Measurements from ENCODE around the gene EML3.
"Not testable (repeated sequence)": the region's sequence is repeated elsewhere in the genome, so short reads cannot be mapped to it uniquely, and the experiment has no call there.

The EML3 gene

DNA sequence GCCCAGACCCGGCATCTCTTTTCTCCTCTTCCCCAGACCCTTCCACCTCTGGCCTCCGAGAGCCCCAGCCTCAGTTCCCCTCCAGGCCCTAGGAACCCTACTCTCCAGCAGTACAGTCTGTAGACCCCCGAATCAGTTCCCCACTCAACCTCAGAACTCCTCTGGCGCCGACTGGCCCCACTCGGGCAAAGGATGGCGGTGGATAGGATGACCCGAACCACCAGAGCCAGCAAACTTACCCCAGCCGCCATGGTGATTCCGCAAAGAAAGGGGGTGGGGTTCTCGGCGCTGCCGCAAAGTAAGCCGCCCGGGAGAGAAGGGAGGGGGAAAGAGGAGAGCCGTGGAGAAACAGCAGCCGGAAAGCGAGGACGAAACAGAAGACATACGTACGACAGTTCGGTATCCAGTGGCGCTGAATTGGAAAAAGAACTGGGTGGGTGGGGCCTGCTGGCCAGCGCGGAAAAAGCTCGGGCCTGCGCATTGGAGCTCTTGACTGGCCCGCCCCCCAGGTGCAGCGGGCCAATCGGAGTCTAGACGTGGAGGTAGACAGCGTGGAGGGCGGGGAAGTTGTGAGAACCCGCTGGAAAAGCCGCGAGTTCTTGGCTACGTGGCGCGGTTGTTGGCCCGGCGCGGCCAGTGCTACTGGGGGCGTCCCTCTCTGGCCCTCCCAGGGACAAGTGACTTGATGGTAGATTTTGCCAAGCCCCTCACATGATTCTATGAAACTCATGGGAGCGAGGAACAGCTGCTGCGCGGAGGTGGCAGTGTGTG, 38.8 kb downstream of the EML3 start, which contains the start of gene EEF1G:
Gene EEF1G (minus strand): TSS at position 300 of the 771 bp plus-strand sequence. CDS start 49 bp downstream, at position 251.
- TF ChIP-seq, protein P1, sequence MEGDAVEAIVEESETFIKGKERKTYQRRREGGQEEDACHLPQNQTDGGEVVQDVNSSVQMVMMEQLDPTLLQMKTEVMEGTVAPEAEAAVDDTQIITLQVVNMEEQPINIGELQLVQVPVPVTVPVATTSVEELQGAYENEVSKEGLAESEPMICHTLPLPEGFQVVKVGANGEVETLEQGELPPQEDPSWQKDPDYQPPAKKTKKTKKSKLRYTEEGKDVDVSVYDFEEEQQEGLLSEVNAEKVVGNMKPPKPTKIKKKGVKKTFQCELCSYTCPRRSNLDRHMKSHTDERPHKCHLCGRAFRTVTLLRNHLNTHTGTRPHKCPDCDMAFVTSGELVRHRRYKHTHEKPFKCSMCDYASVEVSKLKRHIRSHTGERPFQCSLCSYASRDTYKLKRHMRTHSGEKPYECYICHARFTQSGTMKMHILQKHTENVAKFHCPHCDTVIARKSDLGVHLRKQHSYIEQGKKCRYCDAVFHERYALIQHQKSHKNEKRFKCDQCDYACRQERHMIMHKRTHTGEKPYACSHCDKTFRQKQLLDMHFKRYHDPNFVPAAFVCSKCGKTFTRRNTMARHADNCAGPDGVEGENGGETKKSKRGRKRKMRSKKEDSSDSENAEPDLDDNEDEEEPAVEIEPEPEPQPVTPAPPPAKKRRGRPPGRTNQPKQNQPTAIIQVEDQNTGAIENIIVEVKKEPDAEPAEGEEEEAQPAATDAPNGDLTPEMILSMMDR (IDR thresholded peaks at IDR 0.05; ENCODE audit: low read depth, low read length) = no peak
- Histone ChIP-seq H3K9me3 (ENCODE audit: severe bottlenecking) (no peaks in the 10 kb centered on the region), H3K27me3 (ENCODE audit: insufficient read depth, low read depth, severe bottlenecking) (no peaks in the 10 kb centered on the region), H3K27ac (peak within 1 kb of the TSS; percentile 91), H3K36me3 (peaks cover 75% of the 10 kb centered on the region), H3K4me3 (ENCODE audit: low read depth, low read length) (peak within 1 kb of the TSS; percentile 100)
- peak; percentile 99 for DNase-seq

DNA sequence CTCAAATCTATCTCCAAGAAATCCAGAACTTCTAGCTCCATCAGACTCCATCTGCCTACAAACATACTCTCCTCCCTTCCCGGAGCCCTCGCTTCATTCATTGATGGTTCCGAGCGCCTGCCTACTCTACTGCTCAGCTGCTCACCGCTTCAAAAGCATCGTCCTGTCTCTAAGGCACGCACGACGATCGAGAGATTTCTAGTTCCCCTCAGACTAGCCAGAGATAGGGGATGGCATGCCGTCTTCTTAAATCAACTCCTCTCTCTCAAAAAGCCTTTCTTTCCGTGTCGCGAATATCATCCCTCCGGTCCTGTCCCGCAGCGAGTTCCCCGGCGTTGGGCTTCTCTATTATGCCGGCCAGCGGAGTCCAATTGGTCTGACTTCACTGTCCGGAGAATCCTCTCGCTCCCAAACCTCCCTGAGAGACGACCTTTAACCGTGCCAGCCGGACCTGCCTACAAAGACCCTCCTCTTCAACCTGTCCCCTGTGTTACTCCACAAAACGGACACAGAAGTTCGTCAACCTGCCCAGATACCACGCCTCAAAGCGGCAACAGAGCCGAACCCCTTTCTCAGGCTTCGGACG, 39.5 kb downstream of the EML3 start:
- DNase-seq = no peak
- H3K9me3 ChIP-seq (ENCODE audit: severe bottlenecking) = no peaks in the 10 kb centered on the region
- TF ChIP-seq, protein P1 (IDR thresholded peaks at IDR 0.05; ENCODE audit: low read depth, low read length) = no peak
- H3K4me3 ChIP-seq (ENCODE audit: low read depth, low read length) = peak overlapping the region; percentile 100
- H3K36me3 ChIP-seq = peaks cover 74% of the 10 kb centered on the region
- no peaks in the 10 kb centered on the region for H3K27me3 ChIP-seq (ENCODE audit: insufficient read depth, low read depth, severe bottlenecking)
- H3K27ac ChIP-seq = peak overlapping the region; percentile 82

DNA sequence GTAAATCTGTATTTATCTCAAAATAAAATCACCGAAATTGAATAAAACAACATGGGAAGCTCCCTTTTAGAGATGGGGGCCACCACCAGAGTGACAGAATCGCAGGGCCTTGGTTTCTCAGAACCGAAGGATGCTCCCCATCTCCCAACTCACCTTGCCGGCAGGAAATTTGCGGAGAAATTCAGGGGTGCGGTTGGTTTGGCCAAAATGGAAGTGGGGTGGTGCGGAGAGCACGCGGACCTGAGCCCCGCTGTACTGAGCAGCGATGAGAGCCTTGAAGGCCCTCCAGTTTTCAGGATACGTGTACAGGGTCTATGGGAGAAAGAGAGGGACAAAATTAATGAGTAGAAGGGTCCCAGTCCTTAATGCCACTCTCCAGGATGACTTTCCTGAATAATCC, 40.1 kb downstream of the EML3 start:
- Histone ChIP-seq H3K36me3 (peaks cover 78% of the 10 kb centered on the region), H3K4me3 (ENCODE audit: low read depth, low read length) (peak overlapping the region; percentile 100), H3K27ac (peak overlapping the region; percentile 82; the same call in 1 of the 2 replicates), H3K9me3 (ENCODE audit: severe bottlenecking) (no peaks in the 10 kb centered on the region), H3K27me3 (ENCODE audit: insufficient read depth, low read depth, severe bottlenecking) (no peaks in the 10 kb centered on the region)
- TF ChIP-seq, protein P1 (IDR thresholded peaks at IDR 0.05; ENCODE audit: low read depth, low read length) = no peak
- no peak for DNase-seq

DNA sequence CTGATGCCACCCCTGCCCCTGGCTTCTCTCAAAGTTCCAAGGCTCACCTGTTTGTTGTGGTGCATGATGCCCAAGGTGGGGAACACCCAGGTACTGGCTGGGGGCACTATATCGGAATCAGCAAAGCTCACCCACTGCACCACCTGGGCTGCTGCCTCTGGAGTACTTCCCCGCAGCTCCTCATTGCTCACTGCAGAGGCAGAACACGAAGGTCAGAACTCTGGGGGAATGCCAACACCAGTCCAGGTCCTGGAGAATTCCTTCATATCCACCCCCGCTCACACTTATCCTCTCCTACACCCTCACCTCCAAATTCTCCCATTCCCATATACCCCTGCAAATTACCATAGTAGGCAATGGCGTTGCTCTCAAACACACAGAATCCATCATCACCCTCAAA, 41.1 kb downstream of the EML3 start:
- H3K36me3 ChIP-seq = peaks cover 80% of the 10 kb centered on the region
- DNase-seq; H3K4me3 ChIP-seq (ENCODE audit: low read depth, low read length); H3K9me3 ChIP-seq (ENCODE audit: severe bottlenecking); H3K27me3 ChIP-seq (ENCODE audit: insufficient read depth, low read depth, severe bottlenecking); H3K27ac ChIP-seq: not testable (repeated sequence)

DNA sequence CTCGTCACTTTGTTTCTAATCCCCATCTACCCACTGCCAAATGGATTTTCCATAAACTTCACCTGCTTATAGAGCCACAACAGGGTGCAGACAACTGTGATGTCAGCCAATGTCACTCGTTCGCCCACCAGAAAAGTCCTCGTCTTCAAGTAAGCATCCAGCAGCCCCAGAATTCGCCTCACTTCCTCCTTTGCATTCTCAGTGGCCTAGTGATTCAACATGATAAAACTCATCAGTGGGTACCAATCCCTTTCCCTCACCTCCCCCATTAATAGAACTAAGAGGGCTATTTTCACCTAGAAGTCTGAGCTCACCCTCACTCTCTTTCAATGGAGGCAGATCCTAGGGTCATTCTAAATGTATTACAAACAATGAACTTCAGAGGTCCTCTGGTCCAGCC, 41.7 kb downstream of the EML3 start:
- H3K36me3 ChIP-seq = peaks cover 79% of the 10 kb centered on the region
- H3K4me3 ChIP-seq (ENCODE audit: low read depth, low read length); H3K27ac ChIP-seq; H3K9me3 ChIP-seq (ENCODE audit: severe bottlenecking); DNase-seq; H3K27me3 ChIP-seq (ENCODE audit: insufficient read depth, low read depth, severe bottlenecking): not testable (repeated sequence)

DNA sequence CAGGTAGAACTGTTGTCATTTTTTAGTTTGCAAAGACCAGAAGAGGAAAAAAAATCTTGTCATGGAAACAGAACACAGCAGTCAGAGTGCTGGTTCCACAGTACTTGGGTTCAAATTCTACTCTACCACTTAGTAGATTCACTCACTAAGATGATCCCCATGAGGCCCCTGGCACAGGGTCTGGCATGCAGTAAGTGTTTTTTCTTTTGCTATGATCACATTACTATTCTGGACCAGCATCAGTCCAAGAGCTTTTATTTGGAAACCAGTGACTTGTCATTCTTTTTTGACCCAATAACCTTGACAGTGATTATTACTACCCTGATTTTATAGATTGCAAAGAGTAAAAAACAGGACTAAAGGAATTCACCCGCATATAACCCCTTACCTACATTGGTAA, 43.0 kb downstream of the EML3 start:
- Histone ChIP-seq H3K27me3 (ENCODE audit: insufficient read depth, low read depth, severe bottlenecking) (no peaks in the 10 kb centered on the region), H3K36me3 (peaks cover 83% of the 10 kb centered on the region), H3K27ac (no peak overlapping the region), H3K9me3 (ENCODE audit: severe bottlenecking) (no peaks in the 10 kb centered on the region), H3K4me3 (ENCODE audit: low read depth, low read length) (no peak overlapping the region)
- TF ChIP-seq, protein P1 (IDR thresholded peaks at IDR 0.05; ENCODE audit: low read depth, low read length) = no peak
- DNase-seq = no peak
